Hematopoietic multipotent progenitor cell treated with erythropoietin and hydrocortisone succinate and interleukin-3 and kit ligand, for 6 days (in vitro differentiated cells): ENCODE measurements around the gene HLA-DRB5.
"Not testable (repeated sequence)": the region's sequence is repeated elsewhere in the genome, so short reads cannot be mapped to it uniquely, and the experiment has no call there.

ENCODE experiments used
- DNase-seq: peaks from one replicate; pipeline ENCODE4 v3.0.0-alpha.2; 2015

Gene HLA-DRB5

DNA sequence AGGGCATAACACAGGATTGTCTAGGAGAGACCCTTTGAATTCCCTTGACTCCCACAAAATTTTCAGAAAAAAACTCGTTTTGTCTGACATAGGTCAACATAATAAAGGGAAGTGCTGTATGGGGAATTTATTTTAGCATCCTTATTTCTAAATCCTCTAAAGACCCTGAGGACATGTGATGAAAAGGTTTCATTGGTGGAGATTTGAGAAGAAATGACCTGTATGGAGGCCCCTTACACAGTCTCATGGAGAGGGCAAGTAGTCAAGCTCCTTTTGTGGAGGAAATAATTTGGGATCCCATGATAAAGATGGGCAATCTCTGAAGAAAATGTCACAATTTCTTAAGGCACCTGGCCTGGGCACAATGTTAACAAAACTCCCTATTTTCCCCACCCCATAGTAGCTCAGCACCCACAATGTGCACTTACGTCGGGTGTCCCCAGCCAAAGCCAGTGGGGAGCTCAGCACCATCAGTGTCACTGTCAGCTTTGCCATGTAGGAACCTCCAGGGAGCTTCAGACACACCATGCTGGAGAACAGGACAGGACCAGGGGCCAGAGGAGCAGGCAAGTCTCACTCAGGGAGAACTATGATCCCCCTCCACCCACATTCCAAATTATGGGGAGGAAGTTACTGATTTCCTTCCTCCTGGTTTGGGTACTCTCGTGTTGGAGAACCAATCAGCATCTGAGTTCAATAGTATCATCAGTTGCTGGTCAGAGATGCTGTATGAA, at the start of gene HLA-DRB5:
Gene HLA-DRB5 (minus strand): TSS at position 591 of the 734 bp plus-strand sequence. CDS start 63 bp downstream, at position 528.
- peak; percentile 28 for DNase-seq

DNA sequence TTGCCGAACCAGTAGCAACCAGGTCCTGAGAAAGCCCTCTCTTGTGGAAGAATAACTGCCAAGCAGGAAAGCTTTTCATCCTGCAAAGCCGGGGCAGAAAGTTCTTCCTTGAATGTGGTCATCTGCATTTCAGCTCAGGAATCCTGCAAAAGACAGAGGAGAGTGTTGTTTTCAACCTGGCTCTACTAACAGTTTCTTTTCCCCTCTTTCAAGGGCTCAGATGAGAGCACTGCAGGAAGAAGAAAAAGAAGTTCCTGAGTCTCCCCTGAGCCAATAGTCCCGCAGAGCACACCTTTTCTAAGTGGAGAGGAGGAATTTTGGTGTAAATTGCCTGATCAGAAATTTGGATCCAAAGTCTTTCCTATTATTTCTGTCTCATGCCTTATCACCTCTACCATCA, 48.9 kb upstream of the HLA-DRB5 start:
- DNase-seq = no peak

DNA sequence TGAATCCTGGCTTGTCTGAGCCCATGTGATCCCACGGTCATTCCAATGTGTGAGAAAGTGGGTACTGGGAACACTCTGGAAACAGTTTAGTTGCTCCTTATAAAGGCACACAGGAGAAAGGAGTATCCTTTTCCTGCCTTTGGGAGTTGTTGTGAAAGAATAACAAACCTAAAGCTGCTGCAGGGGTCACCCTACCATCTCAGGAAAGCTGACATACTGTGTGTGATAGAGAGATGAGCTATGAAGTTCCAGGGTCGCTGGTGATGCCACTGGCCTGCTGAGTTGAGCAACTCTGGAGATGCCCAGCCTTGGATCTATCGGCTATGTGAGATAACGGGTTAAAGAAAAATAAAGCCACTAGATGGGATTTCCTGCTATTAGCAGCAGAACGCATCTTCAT, 47.4 kb upstream of the HLA-DRB5 start:
- DNase-seq = not testable (repeated sequence)

DNA sequence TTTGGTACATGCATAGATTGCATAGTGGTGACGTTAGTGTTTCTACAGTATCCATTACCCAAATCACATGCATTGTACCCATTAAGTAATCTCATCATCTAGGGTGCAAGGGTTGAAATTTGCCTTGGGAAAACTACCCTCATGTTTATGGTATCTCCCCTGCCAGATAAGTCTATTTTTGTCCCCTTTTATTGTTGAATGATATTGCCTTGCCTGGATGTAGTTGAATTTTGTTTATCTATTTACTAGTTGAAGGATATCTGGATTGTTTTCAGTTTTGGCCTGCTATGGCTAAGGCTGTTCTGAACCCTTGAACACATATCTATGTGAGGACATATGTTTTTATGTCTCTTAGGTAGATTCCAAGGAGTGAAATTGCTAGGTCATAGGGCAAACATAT, 46.2 kb upstream of the HLA-DRB5 start:
- no peak for DNase-seq

DNA sequence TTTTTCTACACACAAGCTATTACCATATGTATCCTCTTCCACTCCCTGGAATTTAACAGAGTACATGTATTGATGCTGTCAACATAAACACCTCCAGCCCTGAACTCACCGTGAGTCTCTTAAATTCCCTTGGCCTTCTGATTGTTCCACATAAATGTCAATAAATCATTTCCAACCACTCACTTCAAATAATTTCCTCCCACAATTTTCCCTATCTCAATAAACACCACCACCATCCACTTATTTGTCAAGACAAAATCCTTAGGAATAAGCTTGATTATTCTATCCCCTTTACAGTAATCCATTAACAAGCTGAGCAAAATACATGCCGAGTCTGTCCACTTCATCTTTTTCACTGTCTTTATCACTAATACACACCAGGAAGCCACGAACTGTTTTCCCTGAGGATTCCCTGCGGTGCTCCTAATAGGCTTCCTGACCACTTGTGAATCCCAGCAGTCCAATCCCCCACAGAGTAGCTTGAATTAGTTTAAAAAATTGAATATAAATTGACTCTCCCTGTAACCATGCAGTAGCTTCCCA, 40.3 kb upstream of the HLA-DRB5 start:
- DNase-seq = no peak

DNA sequence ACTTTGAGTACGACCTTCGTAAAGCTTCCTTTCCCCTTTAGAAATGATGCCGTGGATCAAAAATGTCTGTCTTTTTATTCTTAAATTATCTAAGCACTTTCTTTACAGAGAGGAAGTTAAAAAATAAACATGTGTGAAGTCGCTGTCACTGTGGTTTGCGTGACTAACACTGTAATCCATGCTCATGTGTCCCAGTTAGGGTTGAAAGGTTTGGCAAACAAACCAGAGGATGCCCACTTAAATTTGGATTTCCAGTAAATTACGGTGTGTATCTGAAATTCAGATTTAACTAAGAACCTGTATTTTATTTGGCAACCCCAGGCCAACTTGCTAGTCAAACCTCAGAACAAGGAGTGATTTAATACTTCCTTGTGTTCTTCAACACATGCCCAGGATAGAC, 38.5 kb upstream of the HLA-DRB5 start:
- no peak for DNase-seq

DNA sequence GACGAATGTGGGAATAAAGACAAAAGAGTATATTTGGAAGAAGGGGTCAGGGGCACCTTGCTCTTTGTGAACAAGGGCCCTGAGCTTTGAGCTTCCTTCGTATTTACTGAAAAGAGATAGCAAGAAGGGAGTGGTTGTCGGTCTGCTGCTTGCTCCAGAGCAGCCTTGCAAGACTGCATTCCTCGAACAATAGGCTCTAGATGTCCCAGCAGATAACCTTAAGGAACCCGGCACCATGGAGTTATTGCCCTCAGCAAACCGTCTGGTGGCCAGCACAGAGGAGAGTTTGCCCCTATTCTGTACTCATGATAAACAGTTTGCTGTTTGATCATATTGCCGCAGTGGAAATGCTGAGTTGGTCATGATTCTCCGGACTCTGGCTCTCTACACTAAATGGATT, 36.9 kb upstream of the HLA-DRB5 start:
- DNase-seq = no peak

DNA sequence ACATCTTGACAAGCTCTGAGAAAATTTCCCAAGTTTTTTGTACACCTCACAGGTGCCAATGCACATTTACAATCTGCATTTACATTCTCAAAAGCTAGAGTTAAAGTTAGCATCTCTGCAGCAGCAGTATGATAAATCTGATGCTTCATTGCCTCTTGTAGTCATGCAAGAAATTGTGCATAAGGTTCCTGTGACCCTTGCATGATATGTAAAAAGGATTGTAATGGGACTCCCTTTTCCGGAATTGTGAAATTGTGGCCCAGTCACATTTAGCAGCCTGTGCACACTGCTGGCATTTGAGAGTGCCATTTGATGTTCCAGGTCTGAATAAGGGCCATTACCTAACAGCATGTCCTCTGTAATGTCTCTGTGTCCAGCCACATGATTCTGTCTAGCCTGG, 35.4 kb upstream of the HLA-DRB5 start:
- DNase-seq = no peak

DNA sequence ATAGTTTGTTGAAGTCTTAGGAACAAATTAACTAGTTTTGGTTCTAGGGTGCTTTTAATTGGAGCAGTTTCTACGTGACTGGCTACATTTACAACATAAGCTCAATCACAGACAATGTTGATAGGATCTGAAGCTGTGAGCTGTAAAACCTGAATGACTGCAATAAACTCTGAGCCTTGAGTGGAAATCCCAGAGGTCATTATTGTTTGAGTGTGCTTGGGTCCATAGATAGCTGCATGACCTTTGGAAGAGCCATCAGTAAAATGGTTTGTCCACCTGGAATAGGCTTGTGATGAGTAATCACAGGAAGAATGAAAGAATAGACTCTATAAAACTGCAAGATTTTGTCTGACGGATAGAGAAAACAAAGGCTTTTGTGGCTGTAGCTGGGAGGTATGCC, 32.9 kb upstream of the HLA-DRB5 start:
- DNase-seq = no peak

DNA sequence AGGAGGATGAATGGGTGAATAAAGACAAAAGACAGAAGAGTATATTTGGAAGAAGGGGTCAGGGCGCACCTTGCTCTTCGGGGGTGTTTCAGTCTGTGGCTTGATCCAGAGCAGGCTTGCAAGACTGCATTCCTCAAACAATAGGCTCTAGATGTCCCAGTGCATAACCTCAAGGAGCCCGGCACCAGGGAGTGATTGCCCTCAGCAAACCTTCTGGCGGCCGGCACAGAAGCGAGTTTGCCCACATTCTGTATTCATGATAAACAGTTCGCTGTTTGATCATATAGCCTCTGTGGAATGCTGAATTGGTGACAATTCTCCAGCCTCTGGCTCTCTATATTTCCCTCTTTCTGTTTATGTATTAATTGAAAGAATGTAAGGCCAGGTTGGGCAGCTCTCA, 29.7 kb upstream of the HLA-DRB5 start:
- no peak for DNase-seq

DNA sequence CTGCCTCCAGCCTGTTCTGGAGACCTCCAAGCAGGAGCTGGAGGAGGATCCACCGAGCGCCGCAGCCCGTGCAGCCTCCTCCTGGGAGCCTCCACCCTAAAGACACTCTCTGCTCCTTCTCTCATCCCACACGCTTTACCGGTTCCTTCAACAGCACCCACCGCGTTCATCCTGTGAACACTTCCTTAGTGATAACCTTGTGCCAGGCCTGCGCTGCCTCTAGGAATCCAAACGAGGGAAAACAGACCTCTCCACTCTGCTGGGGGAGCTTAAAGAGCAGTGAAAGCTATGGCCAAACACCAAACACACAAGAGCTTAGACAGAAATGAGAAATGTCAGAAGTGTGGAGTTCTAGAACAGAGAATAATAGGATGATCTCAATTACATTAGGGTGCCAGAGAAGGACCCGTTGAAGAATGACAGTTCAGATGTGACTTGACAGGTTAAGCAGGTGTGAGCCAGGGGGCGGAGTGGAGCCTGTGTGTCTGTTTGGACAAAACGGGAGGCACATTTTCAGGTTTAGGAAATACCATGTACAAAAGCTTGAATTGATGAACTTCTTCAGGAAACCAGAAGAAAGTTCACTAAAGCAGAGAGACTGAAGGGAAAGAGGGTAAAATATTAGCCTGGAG, 28.5 kb upstream of the HLA-DRB5 start:
- DNase-seq = no peak

DNA sequence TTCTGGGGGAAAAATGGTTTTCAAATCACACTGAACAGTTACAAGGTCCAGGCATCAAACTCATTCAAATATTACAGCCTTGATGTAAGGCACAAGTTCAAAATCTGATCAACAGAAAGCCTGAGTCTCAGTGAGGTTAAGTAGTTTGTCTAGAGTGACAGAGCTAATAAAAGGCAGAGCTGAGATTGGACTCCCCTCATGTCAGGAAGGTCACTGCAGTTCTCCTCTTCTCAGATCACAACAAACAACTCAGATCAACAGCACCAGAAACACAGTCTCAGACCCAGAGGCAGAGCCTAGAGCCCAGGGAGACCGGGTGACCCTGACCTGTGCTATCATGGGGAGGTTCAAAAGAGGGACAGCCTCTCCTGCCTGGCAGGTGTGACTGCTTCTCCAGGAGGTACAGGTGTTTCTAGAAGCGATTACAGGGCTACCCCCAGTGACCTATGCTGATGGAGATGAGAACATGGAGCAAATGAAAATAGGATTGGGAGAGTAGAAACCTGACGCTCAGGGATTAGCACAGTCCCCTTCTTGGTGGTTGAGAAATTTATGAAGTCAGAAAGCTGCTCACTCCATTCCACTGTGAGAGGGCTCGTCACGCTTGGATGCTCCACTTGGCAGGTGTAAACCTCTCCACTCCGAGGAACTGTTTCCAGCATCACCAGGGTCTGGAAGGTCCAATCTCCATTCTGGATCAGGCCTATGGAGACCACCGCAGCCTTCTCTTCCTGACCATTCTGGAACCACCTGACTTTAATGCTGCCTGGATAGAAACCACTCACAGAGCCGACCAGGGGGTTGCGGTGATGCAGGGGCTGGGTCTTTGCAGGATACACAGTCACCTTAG, 24.3 kb upstream of the HLA-DRB5 start:
- DNase-seq = no peak

DNA sequence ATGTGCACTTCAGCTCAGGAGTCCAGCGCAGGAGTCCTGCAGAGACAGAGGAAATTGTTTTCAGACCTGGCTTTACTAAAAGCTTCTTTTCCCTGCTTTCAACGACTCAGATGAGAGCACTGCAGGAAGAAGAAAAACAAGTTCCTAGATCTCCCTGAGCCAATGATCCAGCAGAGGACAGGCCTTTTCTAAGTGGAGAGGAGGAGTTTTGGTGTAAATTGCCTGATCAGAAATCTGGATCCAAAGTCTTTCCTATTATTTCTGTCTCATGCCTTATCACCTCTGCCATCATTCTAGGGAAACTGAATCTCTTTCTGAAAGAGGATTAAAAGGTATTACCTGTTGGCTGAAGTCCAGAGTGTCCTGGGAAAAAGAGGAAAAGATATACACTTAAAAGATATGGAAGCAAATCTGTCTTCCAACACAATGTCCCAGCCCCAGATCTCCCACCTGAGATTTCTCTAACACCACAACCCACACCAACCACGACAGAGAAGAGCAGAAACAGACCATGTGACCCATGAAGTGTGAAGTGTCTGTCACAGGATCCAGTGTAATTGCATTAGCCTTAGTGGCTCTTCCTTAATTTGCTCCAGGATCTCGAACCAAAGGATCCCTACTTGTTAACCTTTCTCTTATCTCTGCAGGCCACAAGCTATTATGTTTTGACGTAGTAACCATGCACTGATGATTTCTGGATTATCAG, 23.1 kb upstream of the HLA-DRB5 start:
- no peak for DNase-seq

DNA sequence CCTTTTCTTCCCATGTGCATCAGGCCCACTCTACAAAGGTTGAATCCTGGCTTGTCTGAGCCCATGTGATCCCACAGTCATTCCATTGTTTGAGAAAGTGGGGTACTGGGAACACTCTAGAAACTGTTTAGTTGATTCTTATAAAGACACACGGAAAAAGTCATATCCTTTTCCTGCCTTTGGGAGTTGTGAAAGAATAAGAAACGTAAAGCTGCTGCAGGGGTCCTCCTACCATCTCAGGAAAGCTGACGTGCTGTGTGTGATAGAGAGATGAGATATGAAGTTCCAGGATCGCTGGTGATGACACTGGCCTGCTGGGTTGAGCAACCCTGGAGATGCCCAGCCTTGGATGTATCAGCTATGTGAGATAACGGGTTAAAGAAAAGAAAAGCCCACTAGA, 21.3 kb upstream of the HLA-DRB5 start:
- no peak for DNase-seq

DNA sequence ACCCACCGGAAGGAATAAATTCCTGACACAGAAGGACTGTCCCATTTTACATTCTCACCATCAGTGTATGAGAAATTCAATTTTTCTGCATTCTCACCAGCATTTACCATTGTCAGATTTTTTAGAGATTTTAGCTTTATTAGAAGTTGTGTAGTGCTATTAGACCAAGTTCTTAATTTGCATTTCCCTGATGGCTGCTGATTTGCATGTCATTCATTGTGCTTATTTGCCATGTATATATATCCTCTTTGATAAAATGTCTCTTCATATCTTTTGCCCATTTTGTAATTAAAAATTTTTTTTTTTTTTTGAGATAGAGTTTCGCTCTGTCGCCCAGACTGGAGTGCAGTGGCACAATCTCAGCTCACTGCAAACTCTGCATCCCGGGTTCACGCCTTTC, 9.8 kb upstream of the HLA-DRB5 start:
- DNase-seq = no peak

DNA sequence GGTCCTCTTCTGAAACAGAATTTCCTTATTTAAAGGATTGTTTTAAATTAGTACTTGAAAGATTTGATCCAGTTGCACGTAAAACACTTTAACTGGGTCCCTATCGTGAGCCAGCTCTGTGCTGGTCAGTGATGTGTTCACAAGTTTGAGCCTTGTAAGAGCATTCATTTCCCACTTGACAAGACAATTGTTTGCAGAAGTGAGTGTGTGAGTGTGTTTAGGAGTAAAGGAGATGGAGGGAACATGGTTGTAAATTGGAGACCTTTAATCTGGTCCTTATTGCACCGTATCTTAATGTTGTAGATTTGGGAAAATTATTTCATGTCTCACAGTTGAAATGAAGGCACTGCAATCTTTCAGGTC, 325 bp upstream of the HLA-DRB5 start:
- not testable (repeated sequence) for DNase-seq

DNA sequence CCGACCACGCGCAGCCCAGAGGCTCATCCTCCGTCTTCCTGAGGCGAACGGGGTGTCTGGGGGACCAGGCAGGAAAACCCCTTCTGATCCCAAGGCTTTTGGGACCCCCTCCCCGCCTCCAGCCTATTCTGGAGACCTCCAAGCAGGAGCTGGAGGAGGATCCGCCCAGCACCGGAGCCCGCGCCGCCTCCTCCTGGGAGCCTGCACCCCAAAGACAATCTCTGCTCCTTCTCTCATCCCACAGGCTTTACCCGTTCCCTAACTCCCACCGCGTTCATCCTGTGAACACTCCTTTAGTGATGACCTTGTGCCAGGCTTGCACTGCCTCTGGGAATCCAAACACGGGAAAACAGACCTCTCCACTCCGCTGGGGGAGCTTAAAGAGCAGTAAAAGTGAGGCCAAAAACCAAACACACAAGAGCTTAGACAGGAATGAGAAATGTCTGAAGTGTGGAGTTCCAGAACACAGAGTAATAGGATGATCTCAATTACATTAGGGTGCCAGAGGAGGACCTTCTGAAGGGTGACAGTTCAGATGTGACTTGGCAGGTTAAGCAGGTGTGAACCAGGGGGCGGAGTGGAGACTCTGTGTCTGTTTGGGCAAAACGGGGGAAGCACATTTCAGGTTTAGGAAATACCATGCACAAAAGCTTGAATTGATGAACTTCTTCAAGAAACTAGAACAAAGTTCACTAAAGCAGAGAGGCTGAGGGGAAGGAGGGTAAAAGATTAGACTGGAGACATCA, 7.6 kb downstream of the HLA-DRB5 start:
- DNase-seq = no peak

DNA sequence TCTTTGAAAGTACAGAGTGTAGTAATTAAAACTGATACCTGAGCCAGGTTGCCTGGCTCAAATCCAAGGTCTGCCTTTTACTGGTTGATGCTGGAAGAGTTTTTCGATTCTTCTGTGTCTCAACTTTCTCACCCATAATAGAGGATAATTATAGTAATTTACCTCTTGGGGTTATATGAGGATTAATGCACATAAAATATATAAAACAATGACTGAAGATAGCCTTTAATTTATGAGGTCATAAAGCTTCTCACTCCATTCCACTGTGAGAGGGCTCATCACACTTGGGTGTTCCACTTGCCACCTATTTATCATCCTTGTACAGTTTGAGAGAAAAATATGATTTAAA, 10.2 kb downstream of the HLA-DRB5 start:
- DNase-seq = no peak

DNA sequence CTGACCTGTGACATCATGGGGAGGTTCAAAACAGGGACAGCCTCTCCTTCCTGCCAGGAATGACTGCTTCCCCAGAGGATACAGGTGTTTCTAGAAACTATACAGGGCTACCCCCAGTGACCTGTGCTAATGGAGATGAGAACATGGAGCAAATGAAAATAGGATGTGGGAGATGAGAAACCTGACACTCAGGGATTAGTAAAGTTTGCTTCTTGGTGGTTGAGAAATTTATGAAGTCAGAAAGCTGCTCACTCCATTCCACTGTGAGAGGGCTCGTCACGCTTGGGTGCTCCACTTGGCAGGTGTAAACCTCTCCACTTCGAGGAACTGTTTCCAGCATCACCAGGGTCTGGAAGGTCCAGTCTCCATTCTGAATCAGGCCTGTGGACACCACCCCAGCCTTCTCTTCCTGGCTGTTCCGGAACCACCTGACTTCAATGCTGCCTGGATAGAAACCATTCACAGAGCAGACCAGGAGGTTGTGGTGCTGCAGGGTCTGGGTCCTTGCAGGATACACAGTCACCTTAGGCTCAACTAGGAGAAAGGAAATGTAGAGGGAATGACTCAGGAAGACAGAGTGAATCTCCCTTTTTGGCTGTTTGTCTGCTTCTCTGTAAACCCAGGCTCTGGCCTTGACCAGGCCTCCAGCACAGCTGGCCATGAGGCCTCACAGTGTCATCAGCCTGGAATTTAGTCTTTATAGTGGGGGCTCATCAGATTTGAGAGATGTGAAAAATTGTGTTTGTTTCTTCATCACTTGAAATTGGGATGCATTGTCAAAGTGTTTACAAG, 10.8 kb downstream of the HLA-DRB5 start:
- DNase-seq = no peak

DNA sequence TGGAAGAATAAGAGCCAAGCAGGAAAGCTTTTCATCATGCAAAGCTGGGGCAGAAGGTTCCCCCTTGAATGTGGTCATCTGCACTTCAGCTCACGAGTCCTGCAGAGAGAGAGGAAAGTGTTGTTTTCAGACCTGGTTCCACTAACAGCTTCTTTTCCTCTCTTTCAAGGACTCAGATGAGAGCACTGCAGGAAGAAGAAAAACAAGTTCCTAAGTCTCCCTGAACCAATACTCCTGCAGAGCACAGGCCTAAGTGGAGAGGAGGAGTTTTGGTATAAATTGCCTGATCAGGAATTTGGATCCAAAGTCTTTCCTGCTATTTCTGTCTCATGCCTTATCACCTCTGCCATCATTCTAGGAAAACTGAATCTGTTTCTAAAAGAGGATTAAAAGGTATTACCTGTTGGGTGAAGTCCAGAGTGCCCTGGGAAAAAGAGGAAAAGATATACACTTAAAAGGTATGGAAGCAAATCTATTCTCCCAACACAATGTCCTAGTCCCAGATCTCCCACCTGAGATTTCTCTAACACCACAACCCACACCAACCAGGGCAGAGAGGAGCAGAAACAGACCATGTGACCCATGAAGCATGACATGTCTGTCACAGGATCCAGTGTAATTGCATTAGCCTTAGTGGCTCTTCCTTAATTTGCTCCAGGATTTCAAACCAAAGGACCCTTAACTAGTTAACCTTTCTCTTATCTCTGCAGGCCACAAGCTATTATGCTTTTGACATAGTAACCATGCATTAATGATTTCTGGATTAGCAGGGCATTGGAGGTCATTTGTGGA, 12.2 kb downstream of the HLA-DRB5 start:
- no peak for DNase-seq

DNA sequence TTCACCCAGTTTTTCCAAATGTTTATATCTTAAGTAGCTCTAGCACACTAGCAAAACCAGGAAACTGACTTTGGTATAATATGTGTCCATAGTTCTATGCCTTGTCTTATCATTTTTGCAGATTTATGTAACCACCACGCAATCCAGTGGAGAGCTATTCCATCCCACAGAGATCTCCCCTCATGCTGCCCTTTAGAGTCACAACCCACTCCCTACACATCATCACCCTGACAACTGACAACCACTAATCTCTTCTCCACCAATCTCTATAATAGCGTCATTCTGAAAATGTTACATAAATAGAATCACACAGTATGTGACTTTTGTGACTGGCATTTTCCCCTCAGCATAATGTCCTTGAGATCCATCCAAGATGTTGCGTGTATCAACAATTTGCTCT, 29.1 kb downstream of the HLA-DRB5 start:
- no peak for DNase-seq
